Keratinocyte (primary cell): Measurements from ENCODE around the gene RNF34. TPM values are rescaled to one million over a fixed set of nuclear protein-coding genes. Genes with fewer than 3 reads are reported as not detected.

ENCODE experiments used
- DNase-seq: peaks from one replicate; pipeline ENCODE4 v3.0.0-alpha.2; 2011; ENCODE audit warnings: low read depth, missing footprints, low spot score
- FAIRE-seq: peaks from 2 replicates; lab custom pipeline; 2011; peaks lifted over from hg19 to GRCh38; lab: Jason Lieb, UNC
- H2AFZ ChIP-seq: 2 replicates; pipeline ENCODE4 v1.6.0; 2012; ENCODE audit warnings: low read length, control low read depth, inconsistent platforms; ENCODE audit not compliant: control insufficient read depth
- H3K27ac ChIP-seq: 2 replicates; pipeline ENCODE4 v1.5.1; 2011; ENCODE audit warnings: low read length; ENCODE audit not compliant: control insufficient read depth, insufficient read depth
- H3K27me3 ChIP-seq: 3 replicates; pipeline ENCODE4 v1.6.0; 2011; ENCODE audit warnings: low read length; ENCODE audit not compliant: control insufficient read depth, insufficient read depth; ENCODE audit errors: extremely low read depth
- H3K36me3 ChIP-seq, 2 experiments: 2 replicates in 1 of 2; 3 replicates in 1 of 2; pipeline ENCODE4 v1.5.1; 2011; ENCODE audit warnings: low read length in 2 of 2, mild to moderate bottlenecking in 1 of 2; ENCODE audit not compliant: control insufficient read depth in 2 of 2, insufficient read depth in 2 of 2; ENCODE audit errors: extremely low read depth in 1 of 2
- H3K4me1 ChIP-seq: 3 replicates; pipeline ENCODE4 v1.5.1; 2011; ENCODE audit warnings: low read length; ENCODE audit not compliant: control insufficient read depth, insufficient read depth; ENCODE audit errors: extremely low read depth
- H3K4me2 ChIP-seq: 3 replicates; pipeline ENCODE4 v1.6.0; 2011; ENCODE audit warnings: low read depth, low read length; ENCODE audit not compliant: control insufficient read depth, insufficient read depth; ENCODE audit errors: extremely low read depth
- H3K4me3 ChIP-seq, 3 experiments: fragments of 200-600 bp in 1 of 3; sonication (generic) in 1 of 3; 2 replicates in 2 of 3; 3 replicates in 1 of 3; pipeline ENCODE4 v1.5.1; 2011 to 2016; ENCODE audit warnings: low read length in 3 of 3, mild to moderate bottlenecking in 3 of 3, control low read depth in 2 of 3, inconsistent platforms in 1 of 3, low read depth in 1 of 3, mixed read lengths in 1 of 3, mixed run types in 1 of 3, moderate library complexity in 1 of 3; ENCODE audit not compliant: control insufficient read depth in 2 of 3, insufficient read depth in 2 of 3; ENCODE audit errors: extremely low read depth in 1 of 3
- H3K79me2 ChIP-seq: 2 replicates; pipeline ENCODE4 v1.6.0; 2012; ENCODE audit warnings: low read length; ENCODE audit not compliant: control insufficient read depth, insufficient read depth
- H3K9ac ChIP-seq: 3 replicates; pipeline ENCODE4 v1.6.0; 2011; ENCODE audit warnings: low read length; ENCODE audit not compliant: control insufficient read depth, insufficient read depth; ENCODE audit errors: extremely low read depth
- H3K9me1 ChIP-seq: 3 replicates; pipeline ENCODE4 v1.6.0; 2011; ENCODE audit warnings: low read length; ENCODE audit not compliant: control insufficient read depth, insufficient read depth; ENCODE audit errors: extremely low read depth
- H3K9me3 ChIP-seq: 2 replicates; pipeline ENCODE4 v1.5.1; 2012; ENCODE audit warnings: low read depth, low read length; ENCODE audit not compliant: control insufficient read depth
- H4K20me1 ChIP-seq: 3 replicates; pipeline ENCODE4 v1.6.0; 2011; ENCODE audit warnings: low read length; ENCODE audit not compliant: control insufficient read depth, insufficient read depth; ENCODE audit errors: extremely low read depth
- EZH2 ChIP-seq: IDR thresholded peaks from one replicate; pipeline ENCODE4 v1.6.1; 2012; ENCODE audit warnings: inconsistent platforms, mild to moderate bottlenecking, low read length, moderate library complexity
- dilution Hi-C: fragments of 300-500 bp; cut with MboI; formaldehyde crosslinking; loops from one replicate; pipeline ENCODE4 v1.7.0; 2020; ENCODE audit warnings: low sequenced_read_pairs; ENCODE audit not compliant: extremely low pct_ligation_motif_present
- polyA plus RNA-seq, 5 experiments: library from polyadenylated mRNA; depleted of rRNA in 3 of 5; stranded (reverse) in 3 of 5; stranded (forward) in 1 of 5; unstranded in 1 of 5; fragments of >200 nt; gene quantifications; 1 replicate in 1 of 5; 2 replicates in 3 of 5; 3 replicates in 1 of 5; pipeline versions ENCODE4 v1.2.1 to v1.2.3, GENCODE V29; 2011 to 2012; ENCODE audit warnings: missing spikeins in 2 of 5, low read depth in 1 of 5, low replicate concordance in 1 of 5
- TF ChIP-seq, protein P1 (sequence below), 3 experiments: IDR thresholded peaks in 1 of 3; conservative IDR thresholded peaks in 1 of 3; optimal IDR thresholded peaks in 1 of 3; 2 replicates in 2 of 3; 3 replicates in 1 of 3; pipeline versions ENCODE3 to v1.5.1; 2011; ENCODE audit warnings: low read length in 3 of 3, mild to moderate bottlenecking in 3 of 3, moderate library complexity in 2 of 3, control low read depth in 1 of 3, inconsistent platforms in 1 of 3; ENCODE audit not compliant: insufficient read depth in 2 of 3; ENCODE audit errors: extremely low read depth in 1 of 3

The RNF34 gene
- polyA plus RNA-seq, 1 donor (not counting 4 experiments of a cell fraction or from before 2014, with no cell fraction given) = 39.0 TPM

DNA sequence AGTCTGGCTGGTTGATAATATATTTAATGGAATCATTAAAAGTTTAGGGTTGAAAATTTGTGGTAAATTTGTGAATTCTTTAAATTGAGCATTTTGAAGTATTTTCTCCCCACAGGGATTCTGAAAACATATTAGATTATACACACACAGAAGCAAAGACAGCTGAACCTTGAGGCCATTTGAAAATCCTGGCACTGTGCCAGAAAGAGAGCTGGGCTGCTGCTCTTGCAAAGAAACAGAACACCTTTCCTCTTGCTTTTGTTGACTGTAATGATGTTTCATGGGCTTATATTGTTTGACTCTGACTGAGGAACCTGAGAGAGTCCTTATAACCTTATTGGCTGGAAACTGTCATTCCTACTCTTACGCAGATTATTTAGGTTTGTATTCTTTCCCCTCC is 4.8 kb downstream of the RNF34 start:
- no peak for DNase-seq
- peaks cover 3% of the 10 kb centered on the region for H3K9me1 ChIP-seq
- H3K27me3 ChIP-seq = no peaks in the 10 kb centered on the region
- H3K36me3 ChIP-seq = peaks cover 11 to 22% of the 10 kb centered on the region in 2 experiments
- TF ChIP-seq, protein P1, sequence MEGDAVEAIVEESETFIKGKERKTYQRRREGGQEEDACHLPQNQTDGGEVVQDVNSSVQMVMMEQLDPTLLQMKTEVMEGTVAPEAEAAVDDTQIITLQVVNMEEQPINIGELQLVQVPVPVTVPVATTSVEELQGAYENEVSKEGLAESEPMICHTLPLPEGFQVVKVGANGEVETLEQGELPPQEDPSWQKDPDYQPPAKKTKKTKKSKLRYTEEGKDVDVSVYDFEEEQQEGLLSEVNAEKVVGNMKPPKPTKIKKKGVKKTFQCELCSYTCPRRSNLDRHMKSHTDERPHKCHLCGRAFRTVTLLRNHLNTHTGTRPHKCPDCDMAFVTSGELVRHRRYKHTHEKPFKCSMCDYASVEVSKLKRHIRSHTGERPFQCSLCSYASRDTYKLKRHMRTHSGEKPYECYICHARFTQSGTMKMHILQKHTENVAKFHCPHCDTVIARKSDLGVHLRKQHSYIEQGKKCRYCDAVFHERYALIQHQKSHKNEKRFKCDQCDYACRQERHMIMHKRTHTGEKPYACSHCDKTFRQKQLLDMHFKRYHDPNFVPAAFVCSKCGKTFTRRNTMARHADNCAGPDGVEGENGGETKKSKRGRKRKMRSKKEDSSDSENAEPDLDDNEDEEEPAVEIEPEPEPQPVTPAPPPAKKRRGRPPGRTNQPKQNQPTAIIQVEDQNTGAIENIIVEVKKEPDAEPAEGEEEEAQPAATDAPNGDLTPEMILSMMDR (optimal IDR thresholded peaks at IDR 0.05 in 1 of 3, IDR thresholded peaks at IDR 0.05 in 1 of 3, conservative IDR thresholded peaks at IDR 0.05 in 1 of 3; ENCODE audit: extremely low read depth in 1 of 3, insufficient read depth in 2 of 3, low read length in 3 of 3) = no peak
- peaks cover 4% of the 10 kb centered on the region for H4K20me1 ChIP-seq
- H3K4me3 ChIP-seq = no peak overlapping the region
- dilution Hi-C loops = no loop called here
- no peak overlapping the region for H3K27ac ChIP-seq
- H3K4me1 ChIP-seq = peaks cover 14% of the 10 kb centered on the region
- H2AFZ ChIP-seq = no peak overlapping the region
- FAIRE-seq = no peak
- no peaks in the 10 kb centered on the region for H3K9me3 ChIP-seq
- no peak overlapping the region for H3K4me2 ChIP-seq
- peaks cover 88% of the 10 kb centered on the region for H3K79me2 ChIP-seq
- no peak overlapping the region for H3K9ac ChIP-seq

DNA sequence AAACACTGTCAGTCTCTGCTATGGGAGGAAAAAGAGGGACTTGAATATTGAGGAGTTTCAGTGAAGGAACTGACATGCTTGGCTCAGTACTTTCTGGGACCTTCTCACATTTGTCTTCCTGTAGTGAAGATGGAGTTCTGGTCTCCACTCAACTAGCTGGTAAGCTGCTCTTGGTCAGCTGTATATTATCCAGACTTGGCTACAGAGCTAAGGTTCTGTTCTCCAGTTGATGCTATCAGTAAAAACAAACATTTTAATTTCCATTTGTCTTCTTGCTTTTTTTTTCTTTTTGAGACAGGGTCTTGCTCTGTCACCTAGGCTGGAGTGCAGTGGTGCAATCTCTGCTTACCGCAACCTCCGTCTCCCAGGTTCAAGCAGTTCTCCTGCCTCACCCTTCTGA is 5.3 kb downstream of the RNF34 start:
- Histone ChIP-seq H4K20me1 (peaks cover 4% of the 10 kb centered on the region), H3K9ac (no peak overlapping the region), H3K9me1 (peaks cover 3% of the 10 kb centered on the region), H3K36me3 (peaks cover 11 to 22% of the 10 kb centered on the region in 2 experiments), H3K79me2 (peaks cover 88% of the 10 kb centered on the region), H3K27ac (no peak overlapping the region), H3K4me3 (no peak overlapping the region), H3K4me1 (peaks cover 14% of the 10 kb centered on the region), H3K27me3 (no peaks in the 10 kb centered on the region), H2AFZ (no peak overlapping the region), H3K4me2 (no peak overlapping the region), H3K9me3 (no peaks in the 10 kb centered on the region)
- no peak for DNase-seq
- TF ChIP-seq, protein P1 (optimal IDR thresholded peaks at IDR 0.05 in 1 of 3, IDR thresholded peaks at IDR 0.05 in 1 of 3, conservative IDR thresholded peaks at IDR 0.05 in 1 of 3; ENCODE audit: extremely low read depth in 1 of 3, insufficient read depth in 2 of 3, low read length in 3 of 3) = no peak
- TF ChIP-seq EZH2 = no peak
- FAIRE-seq = no peak
- dilution Hi-C loops = no loop called here
